Kidney (tissue), 14 donors: ENCODE measurements around the gene ACYP1. TPM values are rescaled to one million over a fixed set of nuclear protein-coding genes. Genes with fewer than 3 reads are reported as not detected.

Source experiments
- DNase-seq, 5 donors: peaks; one replicate each; pipeline ENCODE4 v3.0.0-alpha.2; 2013 to 2020
- FAIRE-seq: peaks from 2 replicates; lab custom pipeline; 2012; peaks lifted over from hg19 to GRCh38; lab: Jason Lieb, UNC
- H3K27ac ChIP-seq, 2 donors: one replicate each; pipeline ENCODE4 v1.7.0; 2013; ENCODE audit warnings: low read depth in 2 of 2, low read length in 2 of 2, inconsistent platforms in 1 of 2
- H3K27me3 ChIP-seq: one replicate; pipeline ENCODE4 v1.7.1; 2013; ENCODE audit warnings: low read length, inconsistent platforms; ENCODE audit not compliant: control insufficient read depth, insufficient read depth
- H3K36me3 ChIP-seq, 3 donors: one replicate each; pipeline versions ENCODE4 v1.7.0 to v1.7.1; 2013; ENCODE audit warnings: low read length in 3 of 3, control low read depth in 1 of 3, inconsistent platforms in 1 of 3; ENCODE audit not compliant: insufficient read depth in 3 of 3, control insufficient read depth in 2 of 3
- H3K4me1 ChIP-seq, 3 donors: one replicate each; pipeline versions ENCODE4 v1.7.0 to v1.7.1; 2013; ENCODE audit warnings: low read length in 3 of 3, inconsistent platforms in 1 of 3, low read depth in 1 of 3; ENCODE audit not compliant: control insufficient read depth in 2 of 3, insufficient read depth in 2 of 3
- H3K4me3 ChIP-seq, 3 donors: one replicate each; pipeline versions ENCODE4 v1.7.0 to v1.8.1; 2013; ENCODE audit warnings: low read length in 3 of 3, control low read depth in 1 of 3, inconsistent platforms in 1 of 3
- H3K9ac ChIP-seq, 3 donors: one replicate each; pipeline versions ENCODE4 v1.7.0 to v1.7.1; 2013; ENCODE audit warnings: low read length in 3 of 3, control low read depth in 1 of 3, inconsistent platforms in 1 of 3
- H3K9me3 ChIP-seq, 3 donors: one replicate each; pipeline versions ENCODE4 v1.7.0 to v1.7.1; 2013; ENCODE audit warnings: low read length in 3 of 3, control low read depth in 1 of 3, inconsistent platforms in 1 of 3; ENCODE audit not compliant: control insufficient read depth in 2 of 3, insufficient read depth in 1 of 3
- intact Hi-C: fragments of 100-400 bp; cut with DNase I; formaldehyde crosslinking; loops from one replicate; pipeline ENCODE4 v1.11.1; 2022
- polyA plus RNA-seq: library from polyadenylated mRNA; stranded (reverse); fragments of 350-450 nt; fragmentation: Illumina TruSeq; extraction: RNeasy Lipid Tissue Mini Kit (QIAGEN cat#74804); gene quantifications from one replicate; pipeline ENCODE4 v1.2.3, GENCODE V29; 2014; ENCODE audit warnings: low read depth, low replicate concordance; ENCODE audit not compliant: insufficient read depth
- total RNA-seq: library from RNA; stranded (reverse); fragmentation: NEBNext Ultra II Directional; extraction: Animal tissue kit (Norgen Biotek cat#: 25700); gene quantifications from one replicate; pipeline ENCODE4 v1.2.1, GENCODE V29; 2021
- TF ChIP-seq, protein P1 (sequence below): IDR thresholded peaks from 3 replicates; pipeline ENCODE4 v1.5.1; 2012; ENCODE audit warnings: mild to moderate bottlenecking, moderate library complexity, borderline replicate concordance; ENCODE audit not compliant: insufficient read depth; ENCODE audit errors: extremely low read depth
- donor health status: control.
- donor health status: control.
- donor health status: control.
- donor health status: control.
- donor health status: control.
- donor health status: DM: yes; HTN: yes; CAD: no.
- donor health status: Normal renal cell carcinoma (clear cell type).

ACYP1 gene
- total and polyA plus RNA-seq, 2 donors from 2014 or later = 16.8 to 20.6 TPM

- H3K36me3 ChIP-seq = peaks cover 0 to 9% (median 2%) of the 10 kb centered on the region in 3 donors
- H3K27me3 ChIP-seq = no peaks in the 10 kb centered on the region
- DNase-seq (peak in 1 of 5 donors; percentile 28), FAIRE-seq (no peak)
- no peak overlapping the region for H3K9ac ChIP-seq
- TF ChIP-seq, protein P1, sequence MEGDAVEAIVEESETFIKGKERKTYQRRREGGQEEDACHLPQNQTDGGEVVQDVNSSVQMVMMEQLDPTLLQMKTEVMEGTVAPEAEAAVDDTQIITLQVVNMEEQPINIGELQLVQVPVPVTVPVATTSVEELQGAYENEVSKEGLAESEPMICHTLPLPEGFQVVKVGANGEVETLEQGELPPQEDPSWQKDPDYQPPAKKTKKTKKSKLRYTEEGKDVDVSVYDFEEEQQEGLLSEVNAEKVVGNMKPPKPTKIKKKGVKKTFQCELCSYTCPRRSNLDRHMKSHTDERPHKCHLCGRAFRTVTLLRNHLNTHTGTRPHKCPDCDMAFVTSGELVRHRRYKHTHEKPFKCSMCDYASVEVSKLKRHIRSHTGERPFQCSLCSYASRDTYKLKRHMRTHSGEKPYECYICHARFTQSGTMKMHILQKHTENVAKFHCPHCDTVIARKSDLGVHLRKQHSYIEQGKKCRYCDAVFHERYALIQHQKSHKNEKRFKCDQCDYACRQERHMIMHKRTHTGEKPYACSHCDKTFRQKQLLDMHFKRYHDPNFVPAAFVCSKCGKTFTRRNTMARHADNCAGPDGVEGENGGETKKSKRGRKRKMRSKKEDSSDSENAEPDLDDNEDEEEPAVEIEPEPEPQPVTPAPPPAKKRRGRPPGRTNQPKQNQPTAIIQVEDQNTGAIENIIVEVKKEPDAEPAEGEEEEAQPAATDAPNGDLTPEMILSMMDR = no peak
- H3K27ac ChIP-seq = peak overlapping the region; percentile 61 to 71
- intact Hi-C loops = no loop called here
- H3K4me1 ChIP-seq = peaks cover 0 to 22% (median 6%) of the 10 kb centered on the region in 3 donors
- no peaks in the 10 kb centered on the region for H3K9me3 ChIP-seq
- peak overlapping the region in 1 of 3 donors; percentile 7 for H3K4me3 ChIP-seq
These were observed 22.2 kb downstream of the ACYP1 start for GRCh38 chr14:75041613-75042012.

GRCh38 chr14:75040959-75041358 lies 22.9 kb downstream of the ACYP1 start:
- intact Hi-C loops = no loop called here
- H3K36me3 ChIP-seq = peaks cover 0 to 9% (median 2%) of the 10 kb centered on the region in 3 donors

DNA sequence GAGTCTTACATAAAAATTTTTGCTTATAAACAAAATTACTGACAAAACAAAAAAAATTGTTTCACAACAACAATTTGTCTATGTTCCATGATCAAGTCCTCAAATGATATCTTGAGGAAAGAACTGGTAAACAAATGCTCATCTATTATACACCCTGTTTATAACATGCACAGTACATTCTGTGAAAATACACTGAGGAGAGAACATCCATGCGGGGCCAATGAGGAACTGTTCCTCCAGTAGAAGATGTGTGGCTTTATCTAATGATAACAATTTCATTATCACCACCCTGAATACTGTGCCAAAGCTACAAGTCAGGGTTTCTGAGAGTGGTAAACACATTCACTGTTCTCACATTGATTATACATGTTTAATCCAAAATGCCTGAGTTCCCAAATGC lies 23.3 kb downstream of the ACYP1 start:
- Histone ChIP-seq H3K27me3 (no peaks in the 10 kb centered on the region), H3K27ac (peak overlapping the region in 1 of 2 donors; percentile 13), H3K36me3 (peaks cover 3 to 9% (median 4%) of the 10 kb centered on the region in 3 donors), H3K9ac (no peak overlapping the region), H3K4me1 (peaks cover 0 to 18% (median 6%) of the 10 kb centered on the region in 3 donors), H3K9me3 (no peaks in the 10 kb centered on the region), H3K4me3 (no peak overlapping the region)
- DNase-seq = no peak
- intact Hi-C loops = no loop called here
- TF ChIP-seq, protein P1 = no peak
- no peak for FAIRE-seq

More at GRCh38 chr14:75040959-75041358, 22.9 kb downstream of the ACYP1 start:
- FAIRE-seq (no peak), DNase-seq (no peak)
- TF ChIP-seq, protein P1 = no peak
- Histone ChIP-seq H3K27me3 (no peaks in the 10 kb centered on the region), H3K4me1 (peaks cover 0 to 18% (median 6%) of the 10 kb centered on the region in 3 donors), H3K9ac (no peak overlapping the region), H3K9me3 (no peaks in the 10 kb centered on the region), H3K27ac (peak overlapping the region; percentile 61 to 71), H3K4me3 (no peak overlapping the region)

- H3K27me3 ChIP-seq = no peaks in the 10 kb centered on the region
- TF ChIP-seq, protein P1 = no peak
- H3K4me3 ChIP-seq = no peak overlapping the region
- DNase-seq (no peak), FAIRE-seq (no peak)
- peaks cover 3 to 11% (median 11%) of the 10 kb centered on the region in 3 donors for H3K36me3 ChIP-seq
- no peak overlapping the region for H3K9ac ChIP-seq
- H3K27ac ChIP-seq = no peak overlapping the region
- no peaks in the 10 kb centered on the region for H3K9me3 ChIP-seq
- no peaks in the 10 kb centered on the region for H3K4me1 ChIP-seq
- intact Hi-C loops = no loop called here
These were observed 30.9 kb downstream of the ACYP1 start for GRCh38 chr14:75032939-75033338.
